ENCODE data around the gene NOLC1. TPM values are rescaled to one million over a fixed set of nuclear protein-coding genes. Genes with fewer than 3 reads are reported as not detected.

The NOLC1 gene
- total RNA-seq, 2 experiments from 2014 or later, result 337 to 346 TPM

- no peak overlapping the region for H3K27ac Mint-ChIP-seq
- H3K9me3 Mint-ChIP-seq, result no peaks in the 10 kb centered on the region
- H3K4me1 Mint-ChIP-seq, result peaks cover 11% of the 10 kb centered on the region
- no peaks in the 10 kb centered on the region for H3K27me3 Mint-ChIP-seq
- no peaks in the 10 kb centered on the region for H3K36me3 Mint-ChIP-seq
- no peak overlapping the region for H3K4me3 Mint-ChIP-seq
- no peak for DNase-seq
Measured at GRCh38 chr10:102198027-102198426, 45.8 kb downstream of the NOLC1 start.

GRCh38 chr10:102200751-102201640 lies 48.8 kb downstream of the NOLC1 start:
- Mint-ChIP-seq H3K27me3 (peaks cover 3% of the 10 kb centered on the region), H3K36me3 (peaks cover 2% of the 10 kb centered on the region), H3K4me3 (no peak overlapping the region), H3K9me3 (peaks cover 8% of the 10 kb centered on the region), H3K4me1 (peaks cover 11% of the 10 kb centered on the region), H3K27ac (no peak overlapping the region)
- no peak for DNase-seq

- Mint-ChIP-seq H3K36me3 (peaks cover 2% of the 10 kb centered on the region), H3K27me3 (peaks cover 3% of the 10 kb centered on the region), H3K4me3 (no peak overlapping the region), H3K4me1 (peaks cover 5% of the 10 kb centered on the region), H3K9me3 (peaks cover 8% of the 10 kb centered on the region), H3K27ac (peak overlapping the region; percentile 3)
- no peak for DNase-seq
Measured at GRCh38 chr10:102202386-102202785, 50.2 kb downstream of the NOLC1 start.

DNA sequence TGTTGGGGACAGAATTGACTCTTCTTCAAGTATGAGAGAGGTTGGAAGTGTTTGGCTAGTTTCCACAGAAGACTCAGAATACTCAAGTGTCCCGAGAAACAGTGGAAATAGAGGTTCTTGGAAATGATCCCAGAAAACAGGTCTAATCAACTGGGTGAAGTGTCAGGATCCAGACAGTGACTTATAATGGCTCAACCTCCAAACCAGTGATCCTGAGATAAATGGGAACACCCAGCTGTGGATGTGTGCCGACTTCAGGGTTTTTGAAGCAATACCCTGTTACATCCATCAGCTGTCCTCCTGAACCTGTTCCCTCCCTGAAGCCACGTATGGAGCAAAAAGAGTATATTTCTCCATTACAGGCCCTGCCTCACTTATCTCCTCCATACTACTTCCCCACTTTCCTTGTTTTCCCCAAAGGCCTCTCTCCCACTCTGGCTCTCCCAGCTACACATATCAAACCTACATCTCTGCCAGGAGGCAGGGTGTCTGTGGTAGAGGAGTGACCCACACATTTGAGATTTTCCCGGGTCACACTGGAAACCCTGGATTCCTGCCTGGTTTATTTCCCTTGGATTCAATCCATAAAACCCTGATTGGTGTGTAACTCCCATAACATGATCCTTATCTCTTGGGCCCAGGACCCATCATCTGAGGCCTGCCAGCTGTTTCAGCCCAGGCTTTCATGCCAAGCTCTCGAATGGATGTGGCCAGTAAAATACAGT lies 56.3 kb downstream of the NOLC1 start:
- Mint-ChIP-seq H3K36me3 (peaks cover 2% of the 10 kb centered on the region), H3K4me1 (no peaks in the 10 kb centered on the region), H3K4me3 (no peak overlapping the region), H3K9me3 (peaks cover 8% of the 10 kb centered on the region), H3K27me3 (peaks cover 3% of the 10 kb centered on the region), H3K27ac (no peak overlapping the region)
- no peak for DNase-seq

DNA sequence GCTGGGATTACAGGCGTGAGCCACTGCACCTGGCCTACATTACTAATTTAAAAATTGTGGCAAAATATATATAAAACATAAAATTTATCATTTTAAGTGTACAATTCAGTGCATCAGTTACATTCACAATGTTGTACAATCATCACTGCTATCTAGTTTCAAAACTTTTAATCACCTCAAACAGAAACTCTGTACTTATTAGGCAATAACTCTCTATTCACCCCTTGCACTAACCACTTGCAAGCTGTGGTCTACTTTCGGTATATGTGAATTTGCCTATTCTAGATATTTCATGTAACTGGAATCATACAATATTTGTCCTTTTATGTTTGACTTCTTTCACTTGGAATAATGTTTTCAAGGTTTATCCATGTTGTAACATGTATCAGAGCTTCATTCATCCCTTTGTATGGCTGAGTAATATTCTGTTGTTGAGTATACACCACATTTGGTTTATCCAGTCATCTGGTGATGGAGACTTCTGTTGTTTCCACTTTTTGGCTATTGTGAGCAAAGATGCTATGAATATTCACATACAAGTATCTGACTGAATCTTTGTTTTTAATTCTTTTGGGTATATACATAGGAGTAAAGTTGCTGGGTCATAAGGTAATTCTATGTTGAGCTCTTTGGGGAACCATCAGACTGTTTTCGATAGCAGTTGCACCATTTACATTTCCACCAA lies 59.6 kb downstream of the NOLC1 start:
- Mint-ChIP-seq H3K27me3 (no peaks in the 10 kb centered on the region), H3K27ac (no peak overlapping the region), H3K36me3 (no peaks in the 10 kb centered on the region), H3K4me1 (no peaks in the 10 kb centered on the region), H3K9me3 (no peaks in the 10 kb centered on the region), H3K4me3 (no peak overlapping the region)
- no peak for DNase-seq

Other genes with a start within 250 kb of the NOLC1 start
- 10 to 100 TPM; 21.5 to 21.9 TPM for gene ARMH3, start 96.2 kb upstream of the NOLC1 start, total RNA-seq
- 10 to 100 TPM; 21.2 to 21.3 TPM for gene HPS6, start 87.0 kb upstream of the NOLC1 start, total RNA-seq
- gene LDB1, start 32.0 kb upstream of the NOLC1 start, total RNA-seq, result 10 to 100 TPM; 68.0 to 71.5 TPM
- 100 to 1,000 TPM; 104 to 111 TPM for gene PPRC1, start 19.3 kb upstream of the NOLC1 start, total RNA-seq
- not detected for gene ELOVL3, start 73.9 kb downstream of the NOLC1 start, total RNA-seq
- under 1 TPM in 1 of 2 experiments, not detected in 1; 0.31 TPM for gene PITX3, start 89.1 kb downstream of the NOLC1 start, total RNA-seq
- 10 to 100 TPM; 29.3 to 29.5 TPM for gene GBF1, start 93.1 kb downstream of the NOLC1 start, total RNA-seq
- 100 to 1,000 TPM; 247 to 263 TPM for gene NFKB2, start 243.3 kb downstream of the NOLC1 start, total RNA-seq